Natural killer cell (primary cell): ENCODE measurements around the gene FGFBP3. TPM values are rescaled to one million over a fixed set of nuclear protein-coding genes. Genes with fewer than 3 reads are reported as not detected.

Source experiments
- ATAC-seq, 3 donors: fragments of 150-1000 bp in 2 of 3; fragments of 200-7000 bp in 1 of 3; cut with Tn5 transposase; 1 replicate in 1 of 3; 2 replicates in 2 of 3; pipeline ENCODE4 v1.10.0; 2021; ENCODE audit warnings: mild to moderate bottlenecking in 2 of 3, moderate library complexity in 2 of 3
- DNase-seq, 2 donors: peaks; one replicate each; pipeline versions ENCODE4 v3.0.0 to v3.0.0-alpha.2; 2013 to 2021; ENCODE audit warnings: mixed read lengths in 1 of 2
- H3K27ac ChIP-seq: one replicate; pipeline ENCODE4 v1.5.1; 2013; ENCODE audit warnings: mild to moderate bottlenecking, low read length
- H3K27me3 ChIP-seq: one replicate; pipeline ENCODE4 v1.6.1; 2013; ENCODE audit warnings: low read length; ENCODE audit not compliant: control insufficient read depth, insufficient read depth
- H3K36me3 ChIP-seq: one replicate; pipeline ENCODE4 v1.6.1; 2013; ENCODE audit warnings: low read length; ENCODE audit not compliant: control insufficient read depth, insufficient read depth
- H3K4me1 ChIP-seq: one replicate; pipeline ENCODE4 v1.6.1; 2013; ENCODE audit warnings: low read length; ENCODE audit not compliant: control insufficient read depth, insufficient read depth
- H3K4me3 ChIP-seq: one replicate; pipeline ENCODE4 v1.5.1; 2013; ENCODE audit warnings: low read length
- H3K9me3 ChIP-seq: one replicate; pipeline ENCODE4 v1.6.1; 2013; ENCODE audit warnings: low read length; ENCODE audit not compliant: control insufficient read depth, insufficient read depth
- H3K27ac Mint-ChIP-seq, 2 donors: one replicate each; pipeline ENCODE4 v1.8.0; 2022; ENCODE audit warnings: mild to moderate bottlenecking in 2 of 2, mixed read lengths in 2 of 2, moderate library complexity in 1 of 2
- H3K27me3 Mint-ChIP-seq, 2 donors: one replicate each; pipeline ENCODE4 v1.8.0; 2022; ENCODE audit warnings: low read depth in 2 of 2, mixed read lengths in 2 of 2
- H3K36me3 Mint-ChIP-seq: one replicate; pipeline ENCODE4 v1.8.0; 2022; ENCODE audit warnings: mixed read lengths
- H3K4me1 Mint-ChIP-seq, 2 donors: one replicate each; pipeline ENCODE4 v1.8.0; 2022; ENCODE audit warnings: mixed read lengths in 2 of 2
- H3K4me3 Mint-ChIP-seq: one replicate; pipeline ENCODE4 v1.8.0; 2022; ENCODE audit warnings: mild to moderate bottlenecking, moderate library complexity, mixed read lengths
- H3K9me3 Mint-ChIP-seq, 2 donors: one replicate each; pipeline ENCODE4 v1.8.0; 2022; ENCODE audit warnings: mixed read lengths in 2 of 2
- CTCF ChIP-seq: fragments of 200-600 bp; IDR thresholded peaks from one replicate; pipeline ENCODE4 v1.8.0; 2022; ENCODE audit warnings: antibody characterized with exemption
- WGBS: methylation state at CpG from one replicate; pipeline ENCODE4 v1.1.7; 2013; ENCODE audit warnings: missing lambda C conversion rate; ENCODE audit not compliant: insufficient coverage; 5-methylcytosine and 5-hydroxymethylcytosine counted together
- intact Hi-C: fragments of 100-400 bp; cut with micrococcal nuclease; formaldehyde crosslinking; loops from one replicate; pipeline ENCODE4 v1.14.2; 2022
- total RNA-seq, 4 donors: library from RNA; stranded (reverse); fragments of 120-200 nt in 1 of 4; gene quantifications; one replicate each; pipeline versions ENCODE4 v1.2.3 to v1.2.4, GENCODE V29; 2013 to 2022

The FGFBP3 gene
- total RNA-seq, 3 donors from 2014 or later (not counting 1 experiment from before 2014, with no cell fraction given) = 2.0 to 2.9 (median 2.4) TPM

DNA sequence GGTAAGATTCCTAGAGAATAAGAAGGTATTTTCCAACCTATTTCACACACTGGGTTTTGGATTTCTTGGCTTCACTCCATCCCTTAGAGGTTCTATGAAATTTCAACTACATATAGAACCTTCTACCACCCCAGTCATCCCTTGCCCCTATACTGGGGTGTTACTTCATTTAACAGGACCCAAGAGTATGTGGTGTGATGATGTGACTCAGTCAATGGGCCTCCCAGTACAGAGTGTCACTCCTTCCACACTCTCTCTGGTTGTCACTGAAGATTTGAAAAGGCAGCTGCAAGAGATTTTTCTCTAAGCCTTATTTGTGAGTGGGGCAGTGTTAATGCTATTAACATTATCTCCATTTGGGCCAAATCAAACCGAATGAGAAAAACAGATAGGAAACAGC lies 33.5 kb downstream of the FGFBP3 start:
- no peak for DNase-seq
- no peaks in the 10 kb centered on the region for H3K9me3 ChIP-seq
- WGBS = no CpG with 5 or more reads among the region's 1 CpG
- no peak overlapping the region for H3K27ac ChIP-seq
- H3K27ac Mint-ChIP-seq = no peak overlapping the region
- no peaks in the 10 kb centered on the region for H3K4me1 ChIP-seq
- intact Hi-C loops = no loop called here
- no peaks in the 10 kb centered on the region for H3K9me3 Mint-ChIP-seq
- TF ChIP-seq CTCF = no peak
- H3K36me3 Mint-ChIP-seq = no peaks in the 10 kb centered on the region
- ATAC-seq = no peak
- no peaks in the 10 kb centered on the region for H3K4me1 Mint-ChIP-seq
- H3K27me3 ChIP-seq = no peaks in the 10 kb centered on the region
- no peak overlapping the region for H3K4me3 Mint-ChIP-seq
- no peak overlapping the region for H3K4me3 ChIP-seq
- no peaks in the 10 kb centered on the region for H3K36me3 ChIP-seq
- H3K27me3 Mint-ChIP-seq = peaks cover 0 to 2% of the 10 kb centered on the region in 2 donors

DNA sequence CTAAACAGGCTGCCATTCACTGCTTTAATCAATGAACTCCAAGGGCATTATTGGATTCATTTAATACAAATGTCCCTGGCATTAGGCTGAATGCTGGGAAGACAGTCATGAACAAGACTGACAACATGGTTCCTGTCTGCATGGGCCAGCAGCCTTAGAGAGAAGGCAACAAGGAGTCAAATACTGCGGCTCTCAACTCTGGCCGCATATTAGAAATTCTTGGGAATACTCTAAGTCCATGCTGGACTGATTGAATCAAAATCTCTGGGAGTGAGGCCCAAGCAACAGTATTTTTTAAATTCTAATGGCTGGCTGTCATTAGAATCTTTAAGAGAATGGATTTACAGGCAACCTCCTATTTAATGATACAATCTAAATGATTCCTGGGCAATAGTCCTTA lies 34.1 kb downstream of the FGFBP3 start:
- H3K36me3 ChIP-seq = no peaks in the 10 kb centered on the region
- no peaks in the 10 kb centered on the region for H3K4me1 ChIP-seq
- no peak for DNase-seq
- WGBS = 97% methylated on average over 2 of the region's 2 CpGs
- TF ChIP-seq CTCF = no peak
- Mint-ChIP-seq H3K36me3 (no peaks in the 10 kb centered on the region), H3K4me3 (no peak overlapping the region), H3K27ac (no peak overlapping the region), H3K4me1 (no peaks in the 10 kb centered on the region), H3K9me3 (no peaks in the 10 kb centered on the region), H3K27me3 (peaks cover 0 to 2% of the 10 kb centered on the region in 2 donors)
- no peak for ATAC-seq
- H3K27ac ChIP-seq = no peak overlapping the region
- H3K27me3 ChIP-seq = no peaks in the 10 kb centered on the region
- H3K4me3 ChIP-seq = no peak overlapping the region
- H3K9me3 ChIP-seq = no peaks in the 10 kb centered on the region
- intact Hi-C loops = no loop called here

- Histone ChIP-seq H3K9me3 (no peaks in the 10 kb centered on the region), H3K27ac (no peak overlapping the region), H3K4me1 (no peaks in the 10 kb centered on the region), H3K36me3 (peaks cover 40% of the 10 kb centered on the region), H3K27me3 (no peaks in the 10 kb centered on the region), H3K4me3 (no peak overlapping the region)
- H3K27me3 Mint-ChIP-seq = no peaks in the 10 kb centered on the region
- intact Hi-C loops = no loop called here
- 100% methylated on average over 2 of the region's 2 CpGs for WGBS
- TF ChIP-seq CTCF = no peak
- no peaks in the 10 kb centered on the region for H3K9me3 Mint-ChIP-seq
- H3K4me3 Mint-ChIP-seq = no peak overlapping the region
- ATAC-seq = no peak
- peaks cover 8% of the 10 kb centered on the region for H3K36me3 Mint-ChIP-seq
- DNase-seq = no peak
- no peak overlapping the region for H3K27ac Mint-ChIP-seq
- no peaks in the 10 kb centered on the region for H3K4me1 Mint-ChIP-seq
These were observed 43.7 kb downstream of the FGFBP3 start for GRCh38 chr10:91865562-91866081.

GRCh38 chr10:91864744-91865143 lies 44.5 kb downstream of the FGFBP3 start:
- no peaks in the 10 kb centered on the region for H3K27me3 ChIP-seq
- no peak overlapping the region for H3K27ac ChIP-seq
- H3K9me3 ChIP-seq = no peaks in the 10 kb centered on the region
- Mint-ChIP-seq H3K27me3 (no peaks in the 10 kb centered on the region), H3K9me3 (no peaks in the 10 kb centered on the region), H3K36me3 (peaks cover 8% of the 10 kb centered on the region), H3K4me3 (no peak overlapping the region), H3K27ac (no peak overlapping the region), H3K4me1 (no peaks in the 10 kb centered on the region)
- no peak for TF ChIP-seq CTCF
- peaks cover 49% of the 10 kb centered on the region for H3K36me3 ChIP-seq
- DNase-seq (no peak), ATAC-seq (no peak)
- H3K4me3 ChIP-seq = no peak overlapping the region
- 75% methylated on average over 1 of the region's 2 CpGs for WGBS
- intact Hi-C loops = no loop called here
- no peaks in the 10 kb centered on the region for H3K4me1 ChIP-seq
